K562 (cell line): ENCODE data around the gene TNPO3. TPM values are rescaled to one million over a fixed set of nuclear protein-coding genes. Genes with fewer than 3 reads are reported as not detected.

Experiments
- BHLHE40 ChIP-seq: IDR thresholded peaks from 2 replicates; pipeline ENCODE4 v1.6.1; 2011; ENCODE audit warnings: low read length, improper control_type of control experiment
- CBX2 ChIP-seq: fragments of 200-600 bp; sonication (generic); IDR thresholded peaks from one replicate; pipeline ENCODE4 v1.6.1; 2012; ENCODE audit warnings: mild to moderate bottlenecking, low read length, inconsistent platforms; ENCODE audit not compliant: insufficient read depth, poor library complexity, severe bottlenecking
- CREB1 ChIP-seq, 2 experiments: sonication (generic) in 1 of 2; formaldehyde crosslinking in 1 of 2; IDR thresholded peaks; 2 replicates each; pipeline versions ENCODE4 v1.6.1 to v1.8.0; 2012 to 2022; ENCODE audit warnings: inconsistent platforms in 1 of 2, mild to moderate bottlenecking in 1 of 2, missing genetic modification reagents in 1 of 2, moderate library complexity in 1 of 2
- EHMT2 ChIP-seq: fragments of 450-650 bp; IDR thresholded peaks from 2 replicates; pipeline ENCODE4 v1.6.1; 2018; ENCODE audit warnings: antibody characterized with exemption
- LCOR ChIP-seq: sonication (generic); formaldehyde crosslinking; IDR thresholded peaks from 2 replicates; pipeline ENCODE4 v1.8.0; 2022; ENCODE audit warnings: mild to moderate bottlenecking, missing genetic modification reagents
- MAFK ChIP-seq: IDR thresholded peaks from 2 replicates; pipeline ENCODE4 v1.6.1; 2011; ENCODE audit warnings: low read length, improper control_type of control experiment
- MBD2 ChIP-seq: sonication (generic); IDR thresholded peaks from 2 replicates; pipeline ENCODE4 v1.6.1; 2016; ENCODE audit warnings: low read depth, borderline replicate concordance
- PHB ChIP-seq: fragments of 250-450 bp; sonication (Bioruptor Pico); IDR thresholded peaks from 2 replicates; pipeline ENCODE4 v1.5.0; 2021
- TEAD1 ChIP-seq, 2 experiments: fragments of 450-650 bp in 1 of 2; sonication (generic) in 1 of 2; formaldehyde crosslinking; IDR thresholded peaks; 2 replicates each; pipeline versions ENCODE4 v1.4.0 to v1.8.0; 2020 to 2022; ENCODE audit warnings: mild to moderate bottlenecking in 2 of 2, missing genetic modification reagents in 1 of 2
- TRIM24 ChIP-seq, 2 experiments: fragments of 450-650 bp; IDR thresholded peaks; 2 replicates each; pipeline ENCODE4 v1.6.1; 2016
- ZNF263 ChIP-seq: sonication (generic); formaldehyde crosslinking; IDR thresholded peaks from 2 replicates; pipeline ENCODE4 v1.8.0; 2022; ENCODE audit warnings: mild to moderate bottlenecking, missing genetic modification reagents, borderline replicate concordance
- ZNF584 ChIP-seq: fragments of 200-800 bp; sonication (Bioruptor generic); IDR thresholded peaks from 2 replicates; pipeline ENCODE4 v1.6.1; 2016; ENCODE audit warnings: low read depth, mild to moderate bottlenecking, missing genetic modification characterization, missing compliant biosample characterization
- polyA plus RNA-seq, 8 experiments: library from polyadenylated mRNA; depleted of rRNA in 4 of 8; stranded (reverse) in 5 of 8; unstranded in 3 of 8; fragments of >200 nt; fragmentation: Nextera tagmentation in 2 of 8; fragmentation: Illumina TruSeq in 1 of 8; extraction: Ambion mirVana in 2 of 8; extraction: Trizol in 1 of 8; gene quantifications; 2 replicates each; pipeline versions ENCODE4 v1.2.1 to v1.2.3, GENCODE V29; 2011 to 2014; ENCODE audit warnings: inconsistent platforms in 1 of 8, missing spikeins in 1 of 8
- total RNA-seq, 7 experiments: library from RNA; depleted of rRNA in 6 of 7; stranded (reverse); fragments of >200 nt in 6 of 7; fragmentation: Illumina TruSeq in 2 of 7; extraction: Trizol in 2 of 7; gene quantifications; 2 replicates each; pipeline versions ENCODE4 v1.2.1 to v1.2.3, GENCODE V29; 2011 to 2021; ENCODE audit warnings: low replicate concordance in 1 of 7
- TF ChIP-seq, protein P1 (sequence below): fragments of 450-650 bp; formaldehyde crosslinking; IDR thresholded peaks from 2 replicates; pipeline ENCODE4 v1.4.0; 2020; ENCODE audit warnings: mild to moderate bottlenecking, moderate library complexity
- TF ChIP-seq, protein P2 (sequence below): fragments of 450-650 bp; formaldehyde crosslinking; IDR thresholded peaks from 2 replicates; pipeline ENCODE4 v1.4.0; 2020; ENCODE audit warnings: mild to moderate bottlenecking, mixed read lengths
- TF ChIP-seq, protein P3 (sequence below): sonication (generic); formaldehyde crosslinking; IDR thresholded peaks from 2 replicates; pipeline ENCODE4 v1.8.0; 2022; ENCODE audit warnings: missing genetic modification reagents, mild to moderate bottlenecking, moderate library complexity, borderline replicate concordance
- TF ChIP-seq, protein P4 (sequence below): fragments of 450-650 bp; formaldehyde crosslinking; IDR thresholded peaks from 2 replicates; pipeline ENCODE4 v1.4.0; 2020; ENCODE audit warnings: mild to moderate bottlenecking
- TF ChIP-seq, protein P5 (sequence below): sonication (generic); formaldehyde crosslinking; IDR thresholded peaks from 2 replicates; pipeline ENCODE4 v1.8.0; 2022; ENCODE audit warnings: missing genetic modification reagents, mild to moderate bottlenecking, borderline replicate concordance

The TNPO3 gene
- total and polyA plus RNA-seq, 9 of the 15 experiments (the other 6 are each of a cell fraction or from before 2014, with no cell fraction given): 35.8 to 125 (median 110) TPM

DNA sequence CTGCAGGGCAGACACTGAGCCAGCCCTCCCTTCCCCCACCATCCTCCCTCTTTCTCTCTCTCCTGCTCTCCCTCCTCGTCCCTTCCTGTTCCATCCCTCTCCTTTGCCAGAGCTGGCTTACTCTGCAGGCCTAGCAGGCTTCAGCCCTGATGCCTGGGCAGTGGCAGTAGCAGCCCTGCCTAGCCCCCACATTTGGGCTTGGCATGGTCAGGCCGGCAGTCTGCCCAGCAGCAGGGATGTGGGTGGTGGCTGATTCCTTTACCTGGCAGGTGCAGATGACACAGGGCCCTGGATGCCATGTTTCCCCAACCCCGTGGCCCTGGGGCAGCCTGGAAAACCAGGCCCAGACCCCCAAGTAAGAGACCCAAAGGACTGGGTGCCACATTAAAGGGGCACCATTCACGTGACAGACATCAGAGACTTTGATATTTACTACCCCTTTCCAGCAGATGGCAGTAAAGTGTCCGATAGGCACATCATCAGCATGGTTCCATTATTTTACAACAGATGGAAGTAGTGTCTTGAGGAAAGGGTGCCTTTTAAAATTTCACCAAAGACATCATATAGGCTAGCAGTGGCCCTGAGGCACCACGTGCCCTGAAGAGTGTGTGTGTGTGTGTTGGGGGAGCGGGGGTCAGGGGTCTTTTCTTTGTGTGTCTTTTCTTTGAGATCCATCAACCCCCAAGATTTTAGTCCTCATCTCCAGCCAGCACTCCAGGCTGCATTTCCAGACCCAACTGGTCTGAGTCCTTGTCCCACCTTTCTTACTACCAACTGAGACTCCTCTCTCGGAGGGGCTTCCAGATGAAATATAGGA is 150.3 kb downstream of the TNPO3 start (continued):
- TF ChIP-seq, protein P1, sequence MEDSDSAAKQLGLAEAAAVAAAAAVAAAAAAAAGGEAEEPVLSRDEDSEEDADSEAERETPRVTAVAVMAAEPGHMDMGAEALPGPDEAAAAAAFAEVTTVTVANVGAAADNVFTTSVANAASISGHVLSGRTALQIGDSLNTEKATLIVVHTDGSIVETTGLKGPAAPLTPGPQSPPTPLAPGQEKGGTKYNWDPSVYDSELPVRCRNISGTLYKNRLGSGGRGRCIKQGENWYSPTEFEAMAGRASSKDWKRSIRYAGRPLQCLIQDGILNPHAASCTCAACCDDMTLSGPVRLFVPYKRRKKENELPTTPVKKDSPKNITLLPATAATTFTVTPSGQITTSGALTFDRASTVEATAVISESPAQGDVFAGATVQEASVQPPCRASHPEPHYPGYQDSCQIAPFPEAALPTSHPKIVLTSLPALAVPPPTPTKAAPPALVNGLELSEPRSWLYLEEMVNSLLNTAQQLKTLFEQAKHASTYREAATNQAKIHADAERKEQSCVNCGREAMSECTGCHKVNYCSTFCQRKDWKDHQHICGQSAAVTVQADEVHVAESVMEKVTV (CRISPR knock-in tag): 0 out of 2 replicates have a peak, but pooled peaks have one; percentile 40
- TF ChIP-seq, protein P2, sequence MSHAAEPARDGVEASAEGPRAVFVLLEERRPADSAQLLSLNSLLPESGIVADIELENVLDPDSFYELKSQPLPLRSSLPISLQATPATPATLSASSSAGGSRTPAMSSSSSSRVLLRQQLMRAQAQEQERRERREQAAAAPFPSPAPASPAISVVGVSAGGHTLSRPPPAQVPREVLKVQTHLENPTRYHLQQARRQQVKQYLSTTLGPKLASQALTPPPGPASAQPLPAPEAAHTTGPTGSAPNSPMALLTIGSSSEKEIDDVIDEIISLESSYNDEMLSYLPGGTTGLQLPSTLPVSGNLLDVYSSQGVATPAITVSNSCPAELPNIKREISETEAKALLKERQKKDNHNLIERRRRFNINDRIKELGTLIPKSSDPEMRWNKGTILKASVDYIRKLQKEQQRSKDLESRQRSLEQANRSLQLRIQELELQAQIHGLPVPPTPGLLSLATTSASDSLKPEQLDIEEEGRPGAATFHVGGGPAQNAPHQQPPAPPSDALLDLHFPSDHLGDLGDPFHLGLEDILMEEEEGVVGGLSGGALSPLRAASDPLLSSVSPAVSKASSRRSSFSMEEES (CRISPR knock-in tag): peak; percentile 25; the same call in 1 of the 2 replicates
- TF ChIP-seq TRIM24 (IDR thresholded peaks at IDR 0.05): no peak
- TF ChIP-seq CBX2: no peak
- TF ChIP-seq, protein P3, sequence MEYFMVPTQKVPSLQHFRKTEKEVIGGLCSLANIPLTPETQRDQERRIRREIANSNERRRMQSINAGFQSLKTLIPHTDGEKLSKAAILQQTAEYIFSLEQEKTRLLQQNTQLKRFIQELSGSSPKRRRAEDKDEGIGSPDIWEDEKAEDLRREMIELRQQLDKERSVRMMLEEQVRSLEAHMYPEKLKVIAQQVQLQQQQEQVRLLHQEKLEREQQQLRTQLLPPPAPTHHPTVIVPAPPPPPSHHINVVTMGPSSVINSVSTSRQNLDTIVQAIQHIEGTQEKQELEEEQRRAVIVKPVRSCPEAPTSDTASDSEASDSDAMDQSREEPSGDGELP (CRISPR knock-in tag): 0 out of 2 replicates have a peak, but pooled peaks have one; percentile 27
- TF ChIP-seq BHLHE40: peak; percentile 94
- no peak for TF ChIP-seq CREB1 (IDR thresholded peaks at IDR 0.05)
- peak; percentile 40; the same call in 1 of the 2 replicates for TF ChIP-seq CREB1 (CRISPR knock-in tag; IDR thresholded peaks at IDR 0.05)
- no peak for TF ChIP-seq MAFK
- TF ChIP-seq LCOR (CRISPR knock-in tag): 0 out of 2 replicates have a peak, but pooled peaks have one; percentile 48
- peak; percentile 64; the same call in 1 of the 2 replicates for TF ChIP-seq EHMT2
- peak; percentile 64; the same call in 1 of the 2 replicates for TF ChIP-seq ZNF263
- TF ChIP-seq, protein P4, sequence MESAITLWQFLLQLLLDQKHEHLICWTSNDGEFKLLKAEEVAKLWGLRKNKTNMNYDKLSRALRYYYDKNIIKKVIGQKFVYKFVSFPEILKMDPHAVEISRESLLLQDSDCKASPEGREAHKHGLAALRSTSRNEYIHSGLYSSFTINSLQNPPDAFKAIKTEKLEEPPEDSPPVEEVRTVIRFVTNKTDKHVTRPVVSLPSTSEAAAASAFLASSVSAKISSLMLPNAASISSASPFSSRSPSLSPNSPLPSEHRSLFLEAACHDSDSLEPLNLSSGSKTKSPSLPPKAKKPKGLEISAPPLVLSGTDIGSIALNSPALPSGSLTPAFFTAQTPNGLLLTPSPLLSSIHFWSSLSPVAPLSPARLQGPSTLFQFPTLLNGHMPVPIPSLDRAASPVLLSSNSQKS (CRISPR knock-in tag): no peak
- TF ChIP-seq TEAD1 (CRISPR knock-in tag; IDR thresholded peaks at IDR 0.05): peak in 1 of 2 experiments; percentile 33; a peak in 1 of 4 replicates
- no peak for TF ChIP-seq PHB (CRISPR knock-in tag)
- TF ChIP-seq, protein P5, sequence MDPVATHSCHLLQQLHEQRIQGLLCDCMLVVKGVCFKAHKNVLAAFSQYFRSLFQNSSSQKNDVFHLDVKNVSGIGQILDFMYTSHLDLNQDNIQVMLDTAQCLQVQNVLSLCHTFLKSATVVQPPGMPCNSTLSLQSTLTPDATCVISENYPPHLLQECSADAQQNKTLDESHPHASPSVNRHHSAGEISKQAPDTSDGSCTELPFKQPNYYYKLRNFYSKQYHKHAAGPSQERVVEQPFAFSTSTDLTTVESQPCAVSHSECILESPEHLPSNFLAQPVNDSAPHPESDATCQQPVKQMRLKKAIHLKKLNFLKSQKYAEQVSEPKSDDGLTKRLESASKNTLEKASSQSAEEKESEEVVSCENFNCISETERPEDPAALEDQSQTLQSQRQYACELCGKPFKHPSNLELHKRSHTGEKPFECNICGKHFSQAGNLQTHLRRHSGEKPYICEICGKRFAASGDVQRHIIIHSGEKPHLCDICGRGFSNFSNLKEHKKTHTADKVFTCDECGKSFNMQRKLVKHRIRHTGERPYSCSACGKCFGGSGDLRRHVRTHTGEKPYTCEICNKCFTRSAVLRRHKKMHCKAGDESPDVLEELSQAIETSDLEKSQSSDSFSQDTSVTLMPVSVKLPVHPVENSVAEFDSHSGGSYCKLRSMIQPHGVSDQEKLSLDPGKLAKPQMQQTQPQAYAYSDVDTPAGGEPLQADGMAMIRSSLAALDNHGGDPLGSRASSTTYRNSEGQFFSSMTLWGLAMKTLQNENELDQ (CRISPR knock-in tag): no peak
- 0 out of 2 replicates have a peak, but pooled peaks have one; percentile 18 for TF ChIP-seq ZNF584 (CRISPR knock-in tag)
- no peak for TF ChIP-seq MBD2
